HG03442 (cell line): ENCODE measurements around the gene SERPINA5.

Source experiments
- ATAC-seq: cut with Tn5 transposase; IDR thresholded peaks from one replicate; pipeline ENCODE4 v1.9.1; 2021; ENCODE audit warnings: mild to moderate bottlenecking, moderate library complexity; ENCODE audit not compliant: unreplicated experiment

SERPINA5 gene

GRCh38 chr14:94548999-94549985 lies 31.9 kb upstream of the SERPINA5 start:
- ATAC-seq, result peak; percentile 46

DNA sequence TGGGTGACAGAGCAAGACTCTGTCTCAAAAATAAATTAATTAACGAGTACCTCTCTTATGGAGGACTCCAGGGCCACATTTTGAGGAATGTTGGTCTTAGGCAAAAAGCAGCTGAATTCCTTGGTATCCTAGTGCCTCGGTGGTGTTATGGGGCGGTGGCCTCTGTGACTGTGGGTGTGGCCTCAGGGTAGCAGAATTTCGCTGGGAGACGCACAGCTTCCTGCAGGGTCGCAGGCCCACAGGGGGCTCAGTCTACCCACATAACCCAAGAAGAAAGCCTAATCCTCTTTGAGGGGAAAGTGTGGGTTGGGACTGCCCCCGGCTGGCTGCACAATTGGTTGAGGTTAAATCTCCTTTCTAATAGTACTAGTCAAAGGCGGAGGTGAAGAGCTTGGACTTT lies 31.2 kb upstream of the SERPINA5 start:
- no peak for ATAC-seq

- no peak for ATAC-seq
Observed at GRCh38 chr14:94555991-94556390, 25.2 kb upstream of the SERPINA5 start.

GRCh38 chr14:94557327-94557726 lies 23.9 kb upstream of the SERPINA5 start:
- ATAC-seq, result no peak

DNA sequence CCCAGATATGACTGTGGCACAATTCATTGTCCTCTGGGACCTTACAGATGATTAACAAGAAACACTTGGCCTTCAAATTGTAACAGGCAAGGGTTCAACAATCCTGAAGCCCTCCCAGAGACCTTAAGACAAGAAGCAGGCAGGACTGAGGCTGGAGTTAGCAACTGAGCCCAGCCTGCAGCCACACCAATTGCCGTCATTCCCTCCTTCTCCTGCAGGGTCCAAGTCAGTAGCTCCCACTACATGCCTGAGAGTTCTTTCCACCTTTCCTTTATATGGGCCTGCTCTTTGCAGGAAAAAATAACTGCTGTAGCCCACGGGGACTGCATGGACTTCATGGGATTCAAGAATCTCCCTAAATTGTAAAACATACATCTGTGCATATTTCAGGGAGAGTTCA lies 22.4 kb upstream of the SERPINA5 start:
- no peak for ATAC-seq

DNA sequence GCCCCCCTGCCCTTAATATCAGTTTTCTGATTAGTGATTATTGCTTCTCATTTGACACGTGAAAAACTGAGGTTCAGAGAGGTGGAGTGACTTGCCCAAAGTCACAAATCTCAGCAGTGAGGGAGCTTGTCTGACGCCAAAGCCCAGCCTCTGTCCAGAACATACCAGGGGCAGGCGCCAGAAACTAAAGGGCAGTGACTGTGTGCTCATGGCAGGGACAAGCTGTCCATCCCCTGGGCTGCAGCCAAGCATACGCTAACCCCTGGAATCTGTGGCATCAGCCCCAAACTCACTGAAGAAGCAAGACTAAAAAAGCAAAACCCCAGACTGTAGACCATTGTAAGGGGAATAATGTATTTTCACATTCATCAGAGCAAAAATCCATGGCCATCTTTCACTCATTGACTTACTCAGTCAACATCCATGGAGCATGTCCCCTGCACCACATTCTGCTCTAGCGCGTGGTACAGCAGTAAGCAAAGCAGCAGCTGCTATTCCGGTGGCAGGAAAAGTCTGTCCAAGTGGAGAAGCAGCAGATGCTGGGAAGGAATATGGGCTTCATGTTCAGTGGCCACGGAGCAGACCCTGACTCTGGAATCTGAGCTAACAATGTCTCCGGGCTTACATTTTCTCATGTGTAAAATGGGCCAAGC lies 21.5 kb upstream of the SERPINA5 start:
- no peak for ATAC-seq

- ATAC-seq, result no peak
Observed at GRCh38 chr14:94560291-94560665, 20.9 kb upstream of the SERPINA5 start.

DNA sequence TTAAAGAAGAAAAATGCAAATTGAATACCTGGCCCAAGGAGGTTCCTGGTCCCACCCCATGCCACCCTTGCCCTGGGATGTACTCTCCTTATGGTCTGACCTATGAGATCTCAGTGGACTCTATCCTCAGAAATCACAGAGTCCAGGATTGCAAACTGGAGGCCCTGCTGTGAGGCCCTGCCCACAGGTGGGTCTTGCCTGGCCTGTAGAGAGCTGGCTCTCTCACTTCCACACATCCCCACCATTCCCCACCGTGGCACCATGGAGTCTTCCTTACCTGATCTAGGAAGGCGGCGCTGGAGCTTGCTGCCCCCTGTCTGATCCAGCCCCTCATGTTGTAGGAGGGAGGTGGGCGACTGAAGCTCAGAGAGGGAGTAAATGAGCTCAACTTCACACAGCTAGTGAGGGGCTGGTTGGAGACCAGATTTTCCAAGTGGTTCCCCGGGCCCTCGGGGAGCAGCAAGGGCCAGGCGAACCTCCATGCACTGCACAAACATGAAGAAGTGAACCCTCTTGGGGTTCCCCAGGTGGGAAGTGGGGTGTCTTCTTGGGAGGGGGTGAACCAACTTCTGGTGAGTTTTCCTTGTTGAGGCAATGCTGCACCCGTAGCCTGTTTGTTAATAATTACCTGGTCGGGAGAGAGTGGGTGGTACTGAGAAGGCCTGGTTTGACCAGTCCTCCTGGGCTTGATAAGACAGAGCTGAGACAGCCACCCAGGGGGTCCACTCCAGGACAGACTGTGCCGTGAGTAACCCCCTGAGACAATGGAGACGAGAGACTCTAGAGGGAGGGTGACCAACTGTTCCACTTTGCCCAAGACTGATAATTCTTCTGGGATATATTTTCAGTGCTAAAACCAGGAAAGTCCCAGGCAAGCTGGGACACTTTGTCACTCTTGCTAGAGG lies 20.2 kb upstream of the SERPINA5 start, which contains the start of gene SERPINA4:
Gene SERPINA4, plus strand, starts transcription at position 692 of the 905 bp plus-strand sequence. CDS start 2,041 bp downstream, outside the sequence.
- no peak for ATAC-seq

GRCh38 chr14:94561656-94562010 lies 19.6 kb upstream of the SERPINA5 start:
- ATAC-seq, result no peak

DNA sequence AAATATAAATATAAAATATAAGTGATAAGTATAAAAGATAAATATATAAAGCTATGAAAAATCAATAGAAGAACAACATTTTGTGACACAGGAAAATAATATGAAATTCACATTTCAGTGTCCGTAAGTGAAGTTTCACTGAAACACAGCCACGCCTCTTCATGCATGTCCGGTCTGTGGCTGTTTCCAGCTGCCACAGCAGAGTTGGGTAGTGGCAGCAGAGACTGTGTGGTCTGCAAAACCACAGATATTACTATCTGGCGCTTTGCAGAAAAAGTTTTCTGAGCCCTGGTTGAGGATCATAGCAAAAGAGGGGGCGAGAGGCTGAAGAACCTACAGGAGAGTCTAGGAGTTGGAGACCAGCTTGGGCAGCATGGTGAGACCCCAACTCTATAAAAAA lies 19.2 kb upstream of the SERPINA5 start:
- no peak for ATAC-seq

- ATAC-seq, result no peak
Observed at GRCh38 chr14:94562941-94563883, 18.0 kb upstream of the SERPINA5 start.

GRCh38 chr14:94564381-94564780 lies 16.8 kb upstream of the SERPINA5 start:
- no peak for ATAC-seq

DNA sequence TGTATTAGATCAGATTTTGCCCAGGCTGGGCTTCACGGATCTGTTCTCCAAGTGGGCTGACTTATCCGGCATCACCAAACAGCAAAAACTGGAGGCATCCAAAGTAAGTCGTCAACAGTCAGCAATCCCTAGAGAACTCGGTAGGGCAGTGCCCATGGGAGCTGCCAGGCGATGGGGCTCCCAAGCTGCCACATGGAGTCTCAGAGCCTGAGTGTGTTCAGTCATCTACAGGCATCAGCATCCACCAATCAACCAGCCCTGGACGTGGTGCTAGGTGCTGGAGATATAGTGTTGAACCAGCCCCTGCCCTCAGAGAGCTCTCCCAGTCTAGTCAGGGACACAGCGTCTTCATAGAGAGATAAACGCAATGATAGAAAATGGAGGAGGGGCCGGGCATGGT lies 13.0 kb upstream of the SERPINA5 start:
- ATAC-seq, result no peak

- ATAC-seq, result no peak
Observed at GRCh38 chr14:94569381-94570001, 11.7 kb upstream of the SERPINA5 start.

GRCh38 chr14:94570002-94570400 lies 11.2 kb upstream of the SERPINA5 start:
- ATAC-seq, result no peak

GRCh38 chr14:94570440-94570839 lies 10.8 kb upstream of the SERPINA5 start:
- no peak for ATAC-seq

- ATAC-seq, result no peak
Observed at GRCh38 chr14:94571395-94571794, 9.8 kb upstream of the SERPINA5 start.

DNA sequence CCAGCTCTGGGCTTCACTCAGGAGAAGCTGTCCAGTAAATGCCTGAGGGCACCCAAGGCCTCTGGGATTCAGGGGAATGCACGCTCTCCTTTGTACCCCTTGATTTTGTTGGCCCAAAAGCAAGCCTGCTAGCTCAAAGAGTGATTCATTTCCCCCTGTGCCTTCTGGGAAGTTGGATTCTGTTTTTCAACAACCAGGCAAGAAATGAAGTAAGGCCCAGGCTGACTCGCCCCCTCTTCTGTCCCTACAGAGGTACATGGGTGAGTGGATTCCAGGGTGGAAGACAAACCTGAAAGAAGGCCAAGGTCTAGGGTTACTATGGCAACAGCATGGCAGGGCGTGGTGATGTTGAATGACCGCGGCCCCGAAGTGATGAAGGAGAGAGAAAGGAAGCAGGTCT lies 9.3 kb upstream of the SERPINA5 start:
- ATAC-seq, result no peak

DNA sequence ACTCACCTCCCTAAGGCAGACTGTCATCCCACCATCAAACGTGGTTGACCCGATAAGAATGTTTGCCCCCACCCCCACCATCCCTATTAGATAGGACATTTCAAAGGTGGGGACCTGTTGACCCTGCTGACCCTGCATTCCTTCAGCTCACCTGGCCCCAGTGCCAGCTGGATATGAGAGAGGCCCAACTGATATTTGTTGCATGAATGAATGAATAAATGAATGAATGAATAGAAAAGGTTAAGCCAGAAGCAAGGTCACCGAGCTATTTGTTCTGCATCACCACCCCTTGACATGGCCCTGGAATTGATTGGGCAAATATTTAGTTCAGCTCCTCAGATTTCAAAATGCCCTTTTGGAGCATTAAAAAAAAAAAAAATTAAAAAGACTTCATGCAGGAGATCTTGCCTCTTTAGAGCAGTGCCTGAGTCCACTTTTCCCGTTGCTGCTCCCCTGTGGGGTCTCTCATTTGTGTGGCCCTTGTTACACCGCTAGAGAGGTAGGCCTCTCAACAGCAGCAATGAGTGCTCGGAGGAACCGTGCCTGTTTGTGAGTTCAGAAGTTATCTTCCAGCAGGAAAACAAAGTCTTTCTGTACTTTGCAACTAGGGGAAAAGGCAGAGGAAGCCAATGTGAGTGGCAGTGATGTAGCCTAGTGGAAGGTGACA lies 8.5 kb upstream of the SERPINA5 start:
- no peak for ATAC-seq
